H9 (cell line): ENCODE results near the gene PARP8. TPM values are rescaled to one million over a fixed set of nuclear protein-coding genes. Genes with fewer than 3 reads are reported as not detected.

ENCODE experiments used
- DNase-seq: peaks from one replicate; pipeline ENCODE4 v3.0.0-alpha.2; 2017
- H2AFZ ChIP-seq: one replicate; pipeline ENCODE4 v1.6.1; 2013; ENCODE audit warnings: mild to moderate bottlenecking, low read length, control low read depth, moderate library complexity
- H2AK5ac ChIP-seq: 2 replicates; pipeline ENCODE4 v1.6.1; 2013; ENCODE audit warnings: low read length, control low read depth, mixed read lengths; ENCODE audit not compliant: insufficient read length
- H2BK120ac ChIP-seq: one replicate; pipeline ENCODE4 v1.6.1; 2013; ENCODE audit warnings: low read depth, mild to moderate bottlenecking, low read length, control low read depth, inconsistent platforms; ENCODE audit not compliant: poor library complexity, severe bottlenecking
- H2BK12ac ChIP-seq: 2 replicates; pipeline ENCODE4 v1.6.1; 2013; ENCODE audit warnings: low read length, control low read depth, mixed read lengths, low read depth; ENCODE audit not compliant: insufficient read length
- H2BK15ac ChIP-seq: 2 replicates; pipeline ENCODE4 v1.6.1; 2013; ENCODE audit warnings: low read depth, low read length, control low read depth
- H2BK20ac ChIP-seq: one replicate; pipeline ENCODE4 v1.6.1; 2013; ENCODE audit warnings: low read depth, mild to moderate bottlenecking, low read length, control low read depth, inconsistent platforms; ENCODE audit not compliant: poor library complexity, severe bottlenecking
- H2BK5ac ChIP-seq: 2 replicates; pipeline ENCODE4 v1.6.1; 2013; ENCODE audit warnings: low read length, control low read depth, mixed read lengths; ENCODE audit not compliant: insufficient read length
- H3K14ac ChIP-seq: 2 replicates; pipeline ENCODE4 v1.6.1; 2013; ENCODE audit warnings: low read length, control low read depth; ENCODE audit not compliant: insufficient read depth
- H3K18ac ChIP-seq: 2 replicates; pipeline ENCODE4 v1.6.1; 2013; ENCODE audit warnings: low read depth, mild to moderate bottlenecking, mixed read lengths, low read length, control low read depth; ENCODE audit not compliant: insufficient read length
- H3K23ac ChIP-seq: 2 replicates; pipeline ENCODE4 v1.6.1; 2013; ENCODE audit warnings: low read length, control low read depth, mixed read lengths, low read depth; ENCODE audit not compliant: insufficient read length
- H3K23me2 ChIP-seq: 2 replicates; pipeline ENCODE4 v1.6.1; 2013; ENCODE audit warnings: low read depth, mild to moderate bottlenecking, mixed read lengths, low read length, control low read depth; ENCODE audit not compliant: insufficient read length, poor library complexity, severe bottlenecking
- H3K27ac ChIP-seq: 2 replicates; pipeline ENCODE4 v1.5.1; 2013; ENCODE audit warnings: low read length, control low read depth, mixed read lengths, low read depth; ENCODE audit not compliant: insufficient read length
- H3K27me3 ChIP-seq: 2 replicates; pipeline ENCODE4 v1.6.1; 2013; ENCODE audit warnings: low read length, control low read depth, inconsistent platforms; ENCODE audit not compliant: insufficient read depth
- H3K4ac ChIP-seq: 2 replicates; pipeline ENCODE4 v1.6.1; 2013; ENCODE audit warnings: low read depth, mild to moderate bottlenecking, control low read depth, inconsistent platforms, low read length, moderate library complexity
- H3K4me1 ChIP-seq: 2 replicates; pipeline ENCODE4 v1.6.1; 2013; ENCODE audit warnings: low read length, control low read depth, inconsistent platforms; ENCODE audit not compliant: insufficient read depth
- H3K4me2 ChIP-seq: 2 replicates; pipeline ENCODE4 v1.6.1; 2013; ENCODE audit warnings: low read length, control low read depth, mixed read lengths; ENCODE audit not compliant: insufficient read length, insufficient read depth
- H3K56ac ChIP-seq: 2 replicates; pipeline ENCODE4 v1.6.1; 2013; ENCODE audit warnings: low read depth, mild to moderate bottlenecking, mixed read lengths, low read length, control low read depth; ENCODE audit not compliant: insufficient read length
- H3K79me1 ChIP-seq: 2 replicates; pipeline ENCODE4 v1.6.1; 2013; ENCODE audit warnings: low read depth, mild to moderate bottlenecking, moderate library complexity, low read length, control low read depth, inconsistent platforms; ENCODE audit not compliant: insufficient read depth, poor library complexity, severe bottlenecking
- H3K79me2 ChIP-seq: 2 replicates; pipeline ENCODE4 v1.6.1; 2013; ENCODE audit warnings: low read length, control low read depth, inconsistent platforms; ENCODE audit not compliant: insufficient read depth
- H3K9ac ChIP-seq: 2 replicates; pipeline ENCODE4 v1.6.1; 2013; ENCODE audit warnings: low read length, control low read depth, mixed read lengths; ENCODE audit not compliant: insufficient read length; ENCODE audit errors: extremely low read depth
- H3K9me3 ChIP-seq: one replicate; pipeline ENCODE4 v1.6.1; 2013; ENCODE audit warnings: low read depth, low read length, inconsistent platforms; ENCODE audit not compliant: control insufficient read depth
- H3T11ph ChIP-seq: one replicate; pipeline ENCODE4 v1.6.1; 2013; ENCODE audit warnings: mild to moderate bottlenecking, low read length, control low read depth, inconsistent platforms
- H4K20me1 ChIP-seq: one replicate; pipeline ENCODE4 v1.6.1; 2013; ENCODE audit not compliant: control insufficient read depth, insufficient read length, insufficient read depth
- H4K5ac ChIP-seq: 2 replicates; pipeline ENCODE4 v1.6.1; 2013; ENCODE audit warnings: low read depth, mild to moderate bottlenecking, mixed read lengths, low read length, control low read depth; ENCODE audit not compliant: insufficient read length
- H4K8ac ChIP-seq: replicated peaks from 2 replicates; pipeline ENCODE4 v1.6.1; 2013; ENCODE audit warnings: low read length, control low read depth, mixed read lengths, low read depth; ENCODE audit not compliant: insufficient read length
- H4K91ac ChIP-seq: 2 replicates; pipeline ENCODE4 v1.6.1; 2013; ENCODE audit warnings: low read depth, mild to moderate bottlenecking, moderate library complexity, mixed read lengths, low read length, control low read depth; ENCODE audit not compliant: insufficient read length
- H3K27ac Mint-ChIP-seq, 3 experiments: 2 replicates in 2 of 3; 3 replicates in 1 of 3; pipeline ENCODE4 v1.8.0; 2020 to 2021; ENCODE audit warnings: mixed read lengths in 3 of 3, mild to moderate bottlenecking in 1 of 3, moderate library complexity in 1 of 3
- H3K27me3 Mint-ChIP-seq: 2 replicates; pipeline ENCODE4 v1.8.0; 2021; ENCODE audit warnings: low read depth, mild to moderate bottlenecking, moderate library complexity, mixed read lengths
- H3K36me3 Mint-ChIP-seq, 3 experiments: 2 replicates in 2 of 3; 3 replicates in 1 of 3; pipeline ENCODE4 v1.8.0; 2020 to 2021; ENCODE audit warnings: low read depth in 3 of 3, mixed read lengths in 3 of 3; ENCODE audit not compliant: insufficient read depth in 1 of 3
- H3K4me1 Mint-ChIP-seq, 2 experiments: 2 replicates each; pipeline ENCODE4 v1.8.0; 2020; ENCODE audit warnings: mixed read lengths in 2 of 2
- H3K4me3 Mint-ChIP-seq, 2 experiments: 2 replicates in 1 of 2; 3 replicates in 1 of 2; pipeline ENCODE4 v1.8.0; 2020 to 2021; ENCODE audit warnings: mild to moderate bottlenecking in 2 of 2, mixed read lengths in 2 of 2, moderate library complexity in 1 of 2
- H3K9me3 Mint-ChIP-seq, 2 experiments: 2 replicates in 1 of 2; 3 replicates in 1 of 2; pipeline ENCODE4 v1.8.0; 2020; ENCODE audit warnings: mild to moderate bottlenecking in 2 of 2, mixed read lengths in 2 of 2, moderate library complexity in 1 of 2
- CTCF ChIP-seq: fragments of 200-600 bp; sonication (generic); conservative IDR thresholded peaks from 3 replicates; pipeline ENCODE4 v1.8.0; 2021; ENCODE audit warnings: antibody characterized with exemption, mild to moderate bottlenecking
- WGBS: extraction: QIAGEN DNeasy Blood & Tissue Kit; methylation state at CpG from one replicate; pipeline ENCODE4 v1.1.7; 2013; ENCODE audit warnings: missing lambda C conversion rate, low lambda C conversion rate, mixed read lengths; ENCODE audit not compliant: insufficient read length; ENCODE audit errors: extremely low coverage; 5-methylcytosine and 5-hydroxymethylcytosine counted together
- total RNA-seq: library from RNA; stranded (reverse); gene quantifications from 2 replicates; pipeline ENCODE4 v1.2.1, GENCODE V29; 2021

The PARP8 gene
- total RNA-seq, 1 experiment from 2014 or later: 34.0 TPM

- peaks cover 10% of the 10 kb centered on the region; the same call in 1 of the 2 replicates for H3K79me2 ChIP-seq
- no peak overlapping the region for H2BK15ac ChIP-seq
- H3K9me3 ChIP-seq: no peaks in the 10 kb centered on the region
- no peak overlapping the region for H3K4me3 Mint-ChIP-seq
- H3K79me1 ChIP-seq: no peaks in the 10 kb centered on the region
- no peak overlapping the region for H3K56ac ChIP-seq
- H2BK120ac ChIP-seq: no peak overlapping the region
- no peaks in the 10 kb centered on the region for H3K27me3 ChIP-seq
- no peak for TF ChIP-seq CTCF
- no peak overlapping the region for H2BK5ac ChIP-seq
- H3K4me1 ChIP-seq: no peaks in the 10 kb centered on the region
- H3K27ac Mint-ChIP-seq: no peak overlapping the region
- H4K91ac ChIP-seq: no peak overlapping the region
- H3K9ac ChIP-seq: no peak overlapping the region
- no CpG with 5 or more reads among the region's 4 CpGs for WGBS
- H3K23ac ChIP-seq: no peak overlapping the region
- no peak overlapping the region for H4K8ac ChIP-seq
- H3K14ac ChIP-seq: no peak overlapping the region
- H3K18ac ChIP-seq: no peak overlapping the region
- no peaks in the 10 kb centered on the region for H3K36me3 Mint-ChIP-seq
- H3K4ac ChIP-seq: no peak overlapping the region
- no peaks in the 10 kb centered on the region for H3K9me3 Mint-ChIP-seq
- H3K4me2 ChIP-seq: no peak overlapping the region
- peaks cover 9 to 19% of the 10 kb centered on the region in 2 experiments for H3K4me1 Mint-ChIP-seq
- H4K5ac ChIP-seq: no peak overlapping the region
- no peak overlapping the region for H2AK5ac ChIP-seq
- no peak overlapping the region for H2AFZ ChIP-seq
- H3K27ac ChIP-seq: no peak overlapping the region
- H2BK20ac ChIP-seq: no peak overlapping the region
- H4K20me1 ChIP-seq: no peaks in the 10 kb centered on the region
- no peaks in the 10 kb centered on the region for H3K23me2 ChIP-seq
- no peak for DNase-seq
- H2BK12ac ChIP-seq: no peak overlapping the region
- no peaks in the 10 kb centered on the region for H3K27me3 Mint-ChIP-seq
- no peak overlapping the region for H3T11ph ChIP-seq
Measured at GRCh38 chr5:50730841-50731240, 64.4 kb downstream of the PARP8 start.
